ENCODE measurements around the gene AGAP1.

GRCh38 chr2:235722869-235723268 is 229.0 kb downstream of the AGAP1 start:
- TF ChIP-seq POLR2A (IDR thresholded peaks at IDR 0.05) (no peak), CTCF (IDR thresholded peaks at IDR 0.05) (no peak)

All from uterus (tissue), 2 donors.